H9 (cell line): ENCODE data around the gene PIGW. TPM values are rescaled to one million over a fixed set of nuclear protein-coding genes. Genes with fewer than 3 reads are reported as not detected.
A peak's percentile ranks its signal among the peaks of the same experiment; 100 is the strongest.

Source experiments
- DNase-seq: peaks from one replicate; pipeline ENCODE4 v3.0.0-alpha.2; 2017
- H2AFZ ChIP-seq: one replicate; pipeline ENCODE4 v1.6.1; 2013; ENCODE audit warnings: mild to moderate bottlenecking, low read length, control low read depth, moderate library complexity
- H2AK5ac ChIP-seq: 2 replicates; pipeline ENCODE4 v1.6.1; 2013; ENCODE audit warnings: low read length, control low read depth, mixed read lengths; ENCODE audit not compliant: insufficient read length
- H2BK120ac ChIP-seq: one replicate; pipeline ENCODE4 v1.6.1; 2013; ENCODE audit warnings: low read depth, mild to moderate bottlenecking, low read length, control low read depth, inconsistent platforms; ENCODE audit not compliant: poor library complexity, severe bottlenecking
- H2BK12ac ChIP-seq: 2 replicates; pipeline ENCODE4 v1.6.1; 2013; ENCODE audit warnings: low read length, control low read depth, mixed read lengths, low read depth; ENCODE audit not compliant: insufficient read length
- H2BK15ac ChIP-seq: 2 replicates; pipeline ENCODE4 v1.6.1; 2013; ENCODE audit warnings: low read depth, low read length, control low read depth
- H2BK20ac ChIP-seq: one replicate; pipeline ENCODE4 v1.6.1; 2013; ENCODE audit warnings: low read depth, mild to moderate bottlenecking, low read length, control low read depth, inconsistent platforms; ENCODE audit not compliant: poor library complexity, severe bottlenecking
- H2BK5ac ChIP-seq: 2 replicates; pipeline ENCODE4 v1.6.1; 2013; ENCODE audit warnings: low read length, control low read depth, mixed read lengths; ENCODE audit not compliant: insufficient read length
- H3K14ac ChIP-seq: 2 replicates; pipeline ENCODE4 v1.6.1; 2013; ENCODE audit warnings: low read length, control low read depth; ENCODE audit not compliant: insufficient read depth
- H3K18ac ChIP-seq: 2 replicates; pipeline ENCODE4 v1.6.1; 2013; ENCODE audit warnings: low read depth, mild to moderate bottlenecking, mixed read lengths, low read length, control low read depth; ENCODE audit not compliant: insufficient read length
- H3K23ac ChIP-seq: 2 replicates; pipeline ENCODE4 v1.6.1; 2013; ENCODE audit warnings: low read length, control low read depth, mixed read lengths, low read depth; ENCODE audit not compliant: insufficient read length
- H3K23me2 ChIP-seq: 2 replicates; pipeline ENCODE4 v1.6.1; 2013; ENCODE audit warnings: low read depth, mild to moderate bottlenecking, mixed read lengths, low read length, control low read depth; ENCODE audit not compliant: insufficient read length, poor library complexity, severe bottlenecking
- H3K27ac ChIP-seq: 2 replicates; pipeline ENCODE4 v1.5.1; 2013; ENCODE audit warnings: low read length, control low read depth, mixed read lengths, low read depth; ENCODE audit not compliant: insufficient read length
- H3K27me3 ChIP-seq: 2 replicates; pipeline ENCODE4 v1.6.1; 2013; ENCODE audit warnings: low read length, control low read depth, inconsistent platforms; ENCODE audit not compliant: insufficient read depth
- H3K4ac ChIP-seq: 2 replicates; pipeline ENCODE4 v1.6.1; 2013; ENCODE audit warnings: low read depth, mild to moderate bottlenecking, control low read depth, inconsistent platforms, low read length, moderate library complexity
- H3K4me1 ChIP-seq: 2 replicates; pipeline ENCODE4 v1.6.1; 2013; ENCODE audit warnings: low read length, control low read depth, inconsistent platforms; ENCODE audit not compliant: insufficient read depth
- H3K4me2 ChIP-seq: 2 replicates; pipeline ENCODE4 v1.6.1; 2013; ENCODE audit warnings: low read length, control low read depth, mixed read lengths; ENCODE audit not compliant: insufficient read length, insufficient read depth
- H3K56ac ChIP-seq: 2 replicates; pipeline ENCODE4 v1.6.1; 2013; ENCODE audit warnings: low read depth, mild to moderate bottlenecking, mixed read lengths, low read length, control low read depth; ENCODE audit not compliant: insufficient read length
- H3K79me1 ChIP-seq: 2 replicates; pipeline ENCODE4 v1.6.1; 2013; ENCODE audit warnings: low read depth, mild to moderate bottlenecking, moderate library complexity, low read length, control low read depth, inconsistent platforms; ENCODE audit not compliant: insufficient read depth, poor library complexity, severe bottlenecking
- H3K79me2 ChIP-seq: 2 replicates; pipeline ENCODE4 v1.6.1; 2013; ENCODE audit warnings: low read length, control low read depth, inconsistent platforms; ENCODE audit not compliant: insufficient read depth
- H3K9ac ChIP-seq: 2 replicates; pipeline ENCODE4 v1.6.1; 2013; ENCODE audit warnings: low read length, control low read depth, mixed read lengths; ENCODE audit not compliant: insufficient read length; ENCODE audit errors: extremely low read depth
- H3K9me3 ChIP-seq: one replicate; pipeline ENCODE4 v1.6.1; 2013; ENCODE audit warnings: low read depth, low read length, inconsistent platforms; ENCODE audit not compliant: control insufficient read depth
- H3T11ph ChIP-seq: one replicate; pipeline ENCODE4 v1.6.1; 2013; ENCODE audit warnings: mild to moderate bottlenecking, low read length, control low read depth, inconsistent platforms
- H4K20me1 ChIP-seq: one replicate; pipeline ENCODE4 v1.6.1; 2013; ENCODE audit not compliant: control insufficient read depth, insufficient read length, insufficient read depth
- H4K5ac ChIP-seq: 2 replicates; pipeline ENCODE4 v1.6.1; 2013; ENCODE audit warnings: low read depth, mild to moderate bottlenecking, mixed read lengths, low read length, control low read depth; ENCODE audit not compliant: insufficient read length
- H4K8ac ChIP-seq: replicated peaks from 2 replicates; pipeline ENCODE4 v1.6.1; 2013; ENCODE audit warnings: low read length, control low read depth, mixed read lengths, low read depth; ENCODE audit not compliant: insufficient read length
- H4K91ac ChIP-seq: 2 replicates; pipeline ENCODE4 v1.6.1; 2013; ENCODE audit warnings: low read depth, mild to moderate bottlenecking, moderate library complexity, mixed read lengths, low read length, control low read depth; ENCODE audit not compliant: insufficient read length
- H3K27ac Mint-ChIP-seq, 3 experiments: 2 replicates in 2 of 3; 3 replicates in 1 of 3; pipeline ENCODE4 v1.8.0; 2020 to 2021; ENCODE audit warnings: mixed read lengths in 3 of 3, mild to moderate bottlenecking in 1 of 3, moderate library complexity in 1 of 3
- H3K27me3 Mint-ChIP-seq: 2 replicates; pipeline ENCODE4 v1.8.0; 2021; ENCODE audit warnings: low read depth, mild to moderate bottlenecking, moderate library complexity, mixed read lengths
- H3K36me3 Mint-ChIP-seq, 3 experiments: 2 replicates in 2 of 3; 3 replicates in 1 of 3; pipeline ENCODE4 v1.8.0; 2020 to 2021; ENCODE audit warnings: low read depth in 3 of 3, mixed read lengths in 3 of 3; ENCODE audit not compliant: insufficient read depth in 1 of 3
- H3K4me1 Mint-ChIP-seq, 2 experiments: 2 replicates each; pipeline ENCODE4 v1.8.0; 2020; ENCODE audit warnings: mixed read lengths in 2 of 2
- H3K4me3 Mint-ChIP-seq, 2 experiments: 2 replicates in 1 of 2; 3 replicates in 1 of 2; pipeline ENCODE4 v1.8.0; 2020 to 2021; ENCODE audit warnings: mild to moderate bottlenecking in 2 of 2, mixed read lengths in 2 of 2, moderate library complexity in 1 of 2
- H3K9me3 Mint-ChIP-seq, 2 experiments: 2 replicates in 1 of 2; 3 replicates in 1 of 2; pipeline ENCODE4 v1.8.0; 2020; ENCODE audit warnings: mild to moderate bottlenecking in 2 of 2, mixed read lengths in 2 of 2, moderate library complexity in 1 of 2
- CTCF ChIP-seq: fragments of 200-600 bp; sonication (generic); conservative IDR thresholded peaks from 3 replicates; pipeline ENCODE4 v1.8.0; 2021; ENCODE audit warnings: antibody characterized with exemption, mild to moderate bottlenecking
- WGBS: extraction: QIAGEN DNeasy Blood & Tissue Kit; methylation state at CpG from one replicate; pipeline ENCODE4 v1.1.7; 2013; ENCODE audit warnings: missing lambda C conversion rate, low lambda C conversion rate, mixed read lengths; ENCODE audit not compliant: insufficient read length; ENCODE audit errors: extremely low coverage; 5-methylcytosine and 5-hydroxymethylcytosine counted together
- total RNA-seq: library from RNA; stranded (reverse); gene quantifications from 2 replicates; pipeline ENCODE4 v1.2.1, GENCODE V29; 2021

PIGW gene
- total RNA-seq, 1 experiment from 2014 or later: 26.2 TPM

DNA sequence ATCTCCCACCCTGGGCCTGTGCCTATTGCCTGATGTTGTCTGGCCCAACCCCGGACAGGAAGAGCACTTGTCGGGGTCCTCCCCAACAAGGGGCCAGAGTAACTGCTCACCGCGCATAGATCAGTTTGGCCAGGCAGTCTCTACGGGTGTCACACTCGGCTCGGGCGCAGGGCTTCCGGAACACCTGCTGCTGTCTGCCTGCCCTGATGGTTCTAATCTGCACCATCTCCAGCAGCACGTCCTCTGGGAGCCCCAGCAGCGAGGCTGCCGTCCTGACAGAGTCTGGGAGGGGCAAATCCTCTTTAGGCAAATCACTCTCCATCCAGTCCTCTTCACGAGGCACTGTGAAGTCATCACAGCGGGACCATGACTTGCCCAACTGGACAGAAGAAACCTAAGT, 24.2 kb upstream of the PIGW start:
- no peak for DNase-seq
- Histone ChIP-seq H3K9ac (no peak overlapping the region), H3K27me3 (no peaks in the 10 kb centered on the region), H4K8ac (no peak overlapping the region), H3K18ac (no peak overlapping the region), H2BK5ac (no peak overlapping the region), H3K79me1 (no peaks in the 10 kb centered on the region), H2BK120ac (no peak overlapping the region), H2AK5ac (no peak overlapping the region), H3K56ac (no peak overlapping the region), H2BK20ac (no peak overlapping the region), H3K4ac (no peak overlapping the region), H2AFZ (no peak overlapping the region), H3K4me1 (no peaks in the 10 kb centered on the region), H2BK15ac (no peak overlapping the region), H4K91ac (no peak overlapping the region), H3K4me2 (no peak overlapping the region), H4K5ac (no peak overlapping the region), H3K14ac (no peak overlapping the region), H3T11ph (no peak overlapping the region), H3K79me2 (no peaks in the 10 kb centered on the region), H3K27ac (no peak overlapping the region), H2BK12ac (no peak overlapping the region), H3K23ac (no peak overlapping the region), H3K9me3 (no peaks in the 10 kb centered on the region), H4K20me1 (no peaks in the 10 kb centered on the region), H3K23me2 (no peaks in the 10 kb centered on the region)
- Mint-ChIP-seq H3K9me3 (no peaks in the 10 kb centered on the region), H3K27ac (peak overlapping the region in 1 of 3 experiments; percentile 67; a peak in 1 of 7 replicates), H3K36me3 (peaks cover 47 to 98% (median 92%) of the 10 kb centered on the region in 3 experiments), H3K27me3 (no peaks in the 10 kb centered on the region; the same call in 1 of the 2 replicates), H3K4me3 (no peak overlapping the region), H3K4me1 (no peaks in the 10 kb centered on the region)
- no CpG with 5 or more reads among the region's 14 CpGs for WGBS
- TF ChIP-seq CTCF: no peak
